Ammon's horn (tissue), 1 donor: ENCODE data around the gene FAM193A.
"Not testable (repeated sequence)": the region's sequence is repeated elsewhere in the genome, so short reads cannot be mapped to it uniquely, and the experiment has no call there.

Source experiments
- DNase-seq: peaks from one replicate; pipeline ENCODE4 v3.0.0-alpha.2; 2016; ENCODE audit warnings: low spot score

FAM193A gene

GRCh38 chr4:2754848-2755819 is 218.7 kb downstream of the FAM193A start:
- no peak for DNase-seq

GRCh38 chr4:2755821-2756690 is 219.6 kb downstream of the FAM193A start, which contains the start of gene TNIP2:
TNIP2 (minus strand) TSS chr4:2756336; CDS start chr4:2756289, 47 bp downstream.
- DNase-seq, result peak; percentile 85

GRCh38 chr4:2756691-2757350 is 220.4 kb downstream of the FAM193A start:
- DNase-seq, result no peak

- no peak for DNase-seq
Observed at GRCh38 chr4:2757426-2757825, 221.0 kb downstream of the FAM193A start.

- no peak for DNase-seq
Observed at GRCh38 chr4:2761035-2761923, 224.8 kb downstream of the FAM193A start.

GRCh38 chr4:2762048-2762447 is 225.6 kb downstream of the FAM193A start:
- no peak for DNase-seq

- not testable (repeated sequence) for DNase-seq
Observed at GRCh38 chr4:2762486-2763370, 226.3 kb downstream of the FAM193A start.

GRCh38 chr4:2763511-2763967 is 227.1 kb downstream of the FAM193A start:
- no peak for DNase-seq

GRCh38 chr4:2765832-2766526 is 229.5 kb downstream of the FAM193A start:
- DNase-seq, result no peak

- DNase-seq, result no peak
Observed at GRCh38 chr4:2767046-2767704, 230.7 kb downstream of the FAM193A start.

- DNase-seq, result no peak
Observed at GRCh38 chr4:2767705-2768074, 231.2 kb downstream of the FAM193A start.

- no peak for DNase-seq
Observed at GRCh38 chr4:2768124-2768523, 231.7 kb downstream of the FAM193A start.

- no peak for DNase-seq
Observed at GRCh38 chr4:2768921-2769336, 232.5 kb downstream of the FAM193A start.

- no peak for DNase-seq
Observed at GRCh38 chr4:2771264-2771663, 234.8 kb downstream of the FAM193A start.

- DNase-seq, result not testable (repeated sequence)
Observed at GRCh38 chr4:2780643-2781042, 244.2 kb downstream of the FAM193A start.

GRCh38 chr4:2781911-2782310 is 245.5 kb downstream of the FAM193A start:
- no peak for DNase-seq
